B cell (primary cell): ENCODE measurements around the gene PCMTD2. TPM values are rescaled to one million over a fixed set of nuclear protein-coding genes. Genes with fewer than 3 reads are reported as not detected.

Experiments
- ATAC-seq: fragments of 200-7000 bp; cut with Tn5 transposase; one replicate; pipeline ENCODE4 v1.10.0; 2021; ENCODE audit warnings: low read depth, mild to moderate bottlenecking, moderate number of reproducible peaks, moderate library complexity
- CTCF ChIA-PET: fragments of 350-600 bp; sonication (Branson Sonifier 250); formaldehyde crosslinking; loops from one replicate; lab custom pipeline; 2021; ENCODE audit warnings: antibody characterized with exemption, inconsistent platforms; lab: Charles Lee
- POLR2A ChIA-PET: fragments of 350-600 bp; sonication (Branson Sonifier 250); formaldehyde crosslinking; loops from one replicate; lab custom pipeline; 2021; ENCODE audit warnings: antibody characterized with exemption; lab: Charles Lee
- DNase-seq: peaks from one replicate; pipeline ENCODE4 v3.0.0; 2013
- H2AFZ ChIP-seq: 2 replicates; pipeline ENCODE4 v1.6.1; 2012; ENCODE audit warnings: mild to moderate bottlenecking, low read depth, low read length; ENCODE audit not compliant: insufficient read depth, poor library complexity, severe bottlenecking
- H3K27ac ChIP-seq, 2 donors: 1 replicate in 1 of 2; 2 replicates in 1 of 2; pipeline ENCODE4 v1.5.1; 2012 to 2013; ENCODE audit warnings: low read length in 2 of 2, mild to moderate bottlenecking in 2 of 2, moderate library complexity in 1 of 2
- H3K27me3 ChIP-seq, 4 experiments: fragments of 200-600 bp in 1 of 4; sonication (generic) in 1 of 4; replicated peaks in 1 of 4; 1 replicate in 2 of 4; 2 replicates in 2 of 4; pipeline versions ENCODE4 v1.6.1 to v1.7.0; 2013 to 2016; ENCODE audit warnings: low read length in 3 of 4, mild to moderate bottlenecking in 2 of 4, mixed read lengths in 1 of 4, moderate library complexity in 1 of 4; ENCODE audit not compliant: insufficient read depth in 4 of 4, control insufficient read depth in 3 of 4; ENCODE audit errors: control extremely low read depth in 1 of 4
- H3K36me3 ChIP-seq, 2 experiments: replicated peaks in 1 of 2; 1 replicate in 1 of 2; 2 replicates in 1 of 2; pipeline versions ENCODE4 v1.6.1 to v1.7.1; 2013; ENCODE audit warnings: low read length in 1 of 2; ENCODE audit not compliant: insufficient read depth in 2 of 2, control insufficient read depth in 1 of 2; ENCODE audit errors: control extremely low read depth in 1 of 2, extremely low read depth in 1 of 2
- H3K4me1 ChIP-seq, 2 donors: fragments of 200-600 bp in 1 of 2; sonication (generic) in 1 of 2; 1 replicate in 1 of 2; 2 replicates in 1 of 2; pipeline versions ENCODE4 v1.5.1 to v1.6.1; 2013 to 2017; ENCODE audit warnings: low read length in 2 of 2; ENCODE audit not compliant: control insufficient read depth in 2 of 2, insufficient read depth in 2 of 2
- H3K4me2 ChIP-seq: replicated peaks from 2 replicates; pipeline ENCODE3; 2012; ENCODE audit warnings: mild to moderate bottlenecking, low read depth, low read length; ENCODE audit not compliant: poor library complexity, severe bottlenecking
- H3K4me3 ChIP-seq, 5 experiments: fragments of 200-600 bp in 1 of 5; sonication (generic) in 1 of 5; 1 replicate in 3 of 5; 2 replicates in 2 of 5; pipeline versions ENCODE4 v1.5.1 to v1.7.0; 2011 to 2016; ENCODE audit warnings: low read length in 4 of 5, mild to moderate bottlenecking in 4 of 5, low read depth in 2 of 5, control low read depth in 1 of 5, moderate library complexity in 1 of 5; ENCODE audit not compliant: insufficient read depth in 1 of 5; ENCODE audit errors: control extremely low read depth in 1 of 5, extremely low read depth in 1 of 5
- H3K79me2 ChIP-seq: fragments of 200-600 bp; sonication (generic); one replicate; pipeline ENCODE4 v1.6.0; 2016; ENCODE audit warnings: low read length; ENCODE audit not compliant: control insufficient read depth, insufficient read depth
- H3K9ac ChIP-seq: fragments of 200-600 bp; sonication (generic); 2 replicates; pipeline ENCODE4 v1.6.1; 2017; ENCODE audit warnings: mild to moderate bottlenecking, low read length, moderate library complexity
- H3K9me3 ChIP-seq, 3 donors: one replicate each; pipeline versions ENCODE4 v1.6.1 to v1.7.1; 2013; ENCODE audit warnings: low read length in 2 of 3; ENCODE audit not compliant: control insufficient read depth in 2 of 3, insufficient read depth in 1 of 3; ENCODE audit errors: control extremely low read depth in 1 of 3
- H4K20me1 ChIP-seq: 2 replicates; pipeline ENCODE4 v1.6.0; 2012; ENCODE audit warnings: mild to moderate bottlenecking, low read length; ENCODE audit not compliant: insufficient read depth, control insufficient read depth, poor library complexity, severe bottlenecking
- H3K27ac Mint-ChIP-seq: one replicate; pipeline ENCODE4 v1.8.0; 2021; ENCODE audit warnings: mixed read lengths
- H3K27me3 Mint-ChIP-seq: one replicate; pipeline ENCODE4 v1.8.0; 2021; ENCODE audit warnings: mixed read lengths
- H3K4me1 Mint-ChIP-seq: one replicate; pipeline ENCODE4 v1.8.0; 2021; ENCODE audit warnings: mixed read lengths
- H3K4me3 Mint-ChIP-seq: one replicate; pipeline ENCODE4 v1.8.0; 2021; ENCODE audit warnings: mixed read lengths
- H3K9me3 Mint-ChIP-seq: one replicate; pipeline ENCODE4 v1.8.0; 2022; ENCODE audit warnings: mixed read lengths; ENCODE audit not compliant: insufficient read depth
- CTCF ChIP-seq: fragments of 200-600 bp; IDR thresholded peaks from one replicate; pipeline ENCODE4 v1.8.0; 2022; ENCODE audit warnings: antibody characterized with exemption, mild to moderate bottlenecking
- EZH2 ChIP-seq: IDR thresholded peaks from 2 replicates; pipeline ENCODE4 v1.6.1; 2012; ENCODE audit warnings: borderline replicate concordance, low read depth, mild to moderate bottlenecking, moderate library complexity, low read length; ENCODE audit not compliant: insufficient read depth, poor library complexity, severe bottlenecking
- WGBS: methylation state at CpG from one replicate; pipeline ENCODE4 v1.1.5; 2013; ENCODE audit warnings: missing lambda C conversion rate; ENCODE audit not compliant: insufficient coverage; 5-methylcytosine and 5-hydroxymethylcytosine counted together
- intact Hi-C: fragments of 100-400 bp; cut with micrococcal nuclease; formaldehyde crosslinking; loops from one replicate; pipeline ENCODE4 v1.10.0; 2022
- polyA plus RNA-seq: library from polyadenylated mRNA; depleted of rRNA; stranded (reverse); fragments of >200 nt; gene quantifications from 2 replicates; pipeline ENCODE4 v1.2.3, GENCODE V29; 2012
- total RNA-seq, 2 donors: library from RNA; stranded (reverse); fragments of 120-200 nt in 1 of 2; gene quantifications; 1 replicate in 1 of 2; 2 replicates in 1 of 2; pipeline versions ENCODE4 v1.2.3 to v1.2.4, GENCODE V29; 2013 to 2022

Gene PCMTD2
- total and polyA plus RNA-seq, 2 donors (not counting 1 experiment from before 2014, with no cell fraction given), result 39.8 to 131 TPM

GRCh38 chr20:64253000-64253383, 2.6 kb upstream of the PCMTD2 start:
- Mint-ChIP-seq H3K27me3 (peaks cover 11% of the 10 kb centered on the region), H3K4me1 (peaks cover 42% of the 10 kb centered on the region), H3K27ac (peak overlapping the region; percentile 12), H3K9me3 (no peaks in the 10 kb centered on the region), H3K4me3 (peak overlapping the region; percentile 30)
- intact Hi-C loops, result no loop called here
- Histone ChIP-seq H3K4me1 (peaks cover 25 to 30% of the 10 kb centered on the region in 2 donors), H3K36me3 (no peaks in the 10 kb centered on the region), H3K9ac (no peak overlapping the region), H2AFZ (peak overlapping the region; percentile 62), H4K20me1 (peaks cover 2% of the 10 kb centered on the region), H3K27ac (no peak overlapping the region), H3K4me3 (no peak overlapping the region), H3K9me3 (no peaks in the 10 kb centered on the region), H3K79me2 (peaks cover 23% of the 10 kb centered on the region), H3K27me3 (peaks cover 0 to 6% (median 2%) of the 10 kb centered on the region in 4 experiments), H3K4me2 (peak overlapping the region; percentile 10)
- whole genome bisulfite sequencing, result 98% methylated on average over 3 of the region's 4 CpGs
- DNase-seq (no peak), ATAC-seq (no peak)
- TF ChIP-seq CTCF (no peak), EZH2 (no peak)
- ChIA-PET POLR2A (interaction anchor here (0.6 kb wide), 1 partner anchor 151 kb away, joined by 4 read pairs; no protein-coding TSS in a partner anchor), CTCF (interaction anchor here (0.6 kb wide), 1 partner anchor 133 kb away, joined by 4 read pairs; no protein-coding TSS in a partner anchor)

GRCh38 chr20:64253443-64253842, 2.1 kb upstream of the PCMTD2 start:
- Mint-ChIP-seq H3K27me3 (peaks cover 11% of the 10 kb centered on the region), H3K4me3 (peak overlapping the region; percentile 95), H3K9me3 (no peaks in the 10 kb centered on the region), H3K27ac (peak overlapping the region; percentile 56), H3K4me1 (peaks cover 46% of the 10 kb centered on the region)
- Histone ChIP-seq H3K27ac (no peak overlapping the region), H3K9ac (no peak overlapping the region), H3K79me2 (peaks cover 27% of the 10 kb centered on the region), H3K9me3 (no peaks in the 10 kb centered on the region), H3K4me2 (no peak overlapping the region), H3K4me3 (no peak overlapping the region), H3K36me3 (no peaks in the 10 kb centered on the region), H2AFZ (no peak overlapping the region), H4K20me1 (peaks cover 4% of the 10 kb centered on the region), H3K27me3 (peaks cover 0 to 5% (median 2%) of the 10 kb centered on the region in 4 experiments), H3K4me1 (peaks cover 25 to 30% of the 10 kb centered on the region in 2 donors)
- DNase-seq, result no peak
- WGBS, result 97% methylated on average over 3 of the region's 4 CpGs
- intact Hi-C loops, result no loop called here
- TF ChIP-seq EZH2, result no peak
- TF ChIP-seq CTCF, result no peak
- ChIA-PET CTCF (no interaction called here), POLR2A (interaction anchor here (0.6 kb wide), 1 partner anchor 151 kb away, joined by 4 read pairs; no protein-coding TSS in a partner anchor)
- no peak for ATAC-seq
